ENCODE measurements around the gene LNP1.
"Not testable (repeated sequence)": the region's sequence is repeated elsewhere in the genome, so short reads cannot be mapped to it uniquely, and the experiment has no call there.

LNP1 gene

DNA sequence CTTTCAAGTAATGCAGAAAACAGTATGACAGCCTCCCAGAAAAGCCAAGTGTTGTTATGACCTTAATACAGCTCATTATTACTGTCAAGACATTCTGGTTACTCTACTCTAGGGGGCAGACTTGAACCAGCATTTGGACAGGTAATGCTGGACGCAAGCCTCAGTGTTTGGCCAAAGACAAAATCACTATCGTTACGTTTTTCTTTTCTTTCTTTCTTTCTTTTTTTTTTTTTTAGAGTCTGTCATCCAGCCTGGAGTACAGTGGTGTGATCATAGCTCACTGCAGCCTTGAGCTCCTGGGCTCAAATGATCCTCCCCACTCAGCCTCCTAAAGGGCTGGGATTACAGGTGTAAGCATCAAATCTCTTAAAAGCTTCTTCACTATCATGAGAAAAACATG is 61.7 kb downstream of the LNP1 start:
- Mint-ChIP-seq H3K4me3 (no peak overlapping the region), H3K27ac (no peak overlapping the region), H3K27me3 (ENCODE audit: low read depth) (no peaks in the 10 kb centered on the region), H3K9me3 (no peaks in the 10 kb centered on the region), H3K36me3 (ENCODE audit: low read depth) (no peaks in the 10 kb centered on the region), H3K4me1 (ENCODE audit: low read depth) (peaks cover 7% of the 10 kb centered on the region)
- DNase-seq (ENCODE audit: low spot score): peak; percentile 10

DNA sequence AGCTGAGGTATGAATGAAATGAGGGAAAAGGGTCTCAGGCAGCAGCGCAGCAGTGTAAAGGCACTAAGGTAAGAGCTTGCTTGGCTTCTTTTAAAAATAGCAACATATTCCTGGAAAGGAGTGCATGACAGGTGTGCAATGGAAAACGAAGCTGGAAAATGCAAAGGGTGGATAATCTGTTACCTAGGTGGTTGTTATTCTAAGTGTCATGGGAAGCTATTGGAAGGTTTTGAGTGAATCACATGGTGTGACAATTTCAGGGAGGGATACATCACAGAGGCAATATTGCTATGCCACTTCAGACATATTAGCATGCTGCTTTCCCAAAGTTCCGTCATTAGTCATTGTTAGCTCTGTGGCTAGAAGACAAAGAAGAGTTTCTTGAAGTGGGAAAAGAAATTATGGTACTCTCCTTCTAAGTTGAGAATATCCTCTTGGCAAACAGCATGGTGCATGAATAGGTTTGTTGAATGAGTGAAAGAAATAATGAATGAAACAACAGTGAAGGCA is 62.4 kb downstream of the LNP1 start:
- Mint-ChIP-seq H3K4me3 (no peak overlapping the region), H3K9me3 (peaks cover 6% of the 10 kb centered on the region), H3K27ac (no peak overlapping the region), H3K36me3 (ENCODE audit: low read depth) (no peaks in the 10 kb centered on the region), H3K27me3 (ENCODE audit: low read depth) (no peaks in the 10 kb centered on the region), H3K4me1 (ENCODE audit: low read depth) (peaks cover 7% of the 10 kb centered on the region)
- DNase-seq (ENCODE audit: low spot score): no peak

DNA sequence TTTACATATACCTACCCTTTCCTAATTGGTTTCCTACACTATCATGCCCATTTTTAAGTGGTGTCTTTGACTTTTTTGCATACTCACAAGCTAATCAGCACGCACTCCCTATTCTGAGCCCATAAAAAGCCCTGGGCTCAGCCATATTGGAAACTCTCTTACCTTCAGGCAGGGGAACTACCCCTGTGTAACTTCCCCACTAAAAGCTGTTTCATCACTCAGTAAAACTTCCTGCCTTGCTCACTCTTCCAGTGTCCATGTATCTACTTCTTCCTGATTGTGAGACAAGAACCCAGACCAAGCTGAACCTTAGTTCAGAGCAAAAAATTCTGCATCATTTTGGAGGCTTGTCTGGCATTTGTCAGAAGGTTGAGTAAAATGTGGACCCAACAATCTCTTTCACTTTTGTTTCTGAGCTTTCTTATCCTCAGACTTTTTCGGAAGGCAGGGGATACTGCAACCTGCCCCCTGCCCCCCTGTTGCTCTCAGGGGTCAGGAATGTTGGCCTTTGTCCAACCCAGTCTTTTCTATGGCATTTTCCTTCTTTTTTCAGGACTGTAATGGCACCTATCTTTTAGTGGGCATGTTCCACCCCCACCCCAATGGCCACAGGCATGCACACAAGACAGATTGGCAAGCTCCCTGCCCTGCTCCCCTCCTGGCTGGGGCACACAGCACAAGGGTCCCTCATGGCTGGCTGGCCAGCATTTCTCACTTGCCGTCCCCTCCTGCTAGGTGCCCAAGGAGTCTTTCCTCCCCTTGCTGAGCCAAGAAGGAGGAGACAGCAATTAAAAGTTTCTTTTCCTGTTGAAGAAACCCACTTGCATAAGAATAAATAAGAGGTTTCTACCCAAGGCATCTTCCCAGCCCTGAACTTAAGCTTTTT is 64.8 kb downstream of the LNP1 start:
- DNase-seq (ENCODE audit: low spot score): no peak
- Mint-ChIP-seq H3K9me3 (peaks cover 12% of the 10 kb centered on the region), H3K27ac (peak overlapping the region; percentile 60), H3K27me3 (ENCODE audit: low read depth) (no peaks in the 10 kb centered on the region), H3K4me1 (ENCODE audit: low read depth) (peaks cover 7% of the 10 kb centered on the region), H3K36me3 (ENCODE audit: low read depth) (no peaks in the 10 kb centered on the region), H3K4me3 (peak overlapping the region; percentile 56)

DNA sequence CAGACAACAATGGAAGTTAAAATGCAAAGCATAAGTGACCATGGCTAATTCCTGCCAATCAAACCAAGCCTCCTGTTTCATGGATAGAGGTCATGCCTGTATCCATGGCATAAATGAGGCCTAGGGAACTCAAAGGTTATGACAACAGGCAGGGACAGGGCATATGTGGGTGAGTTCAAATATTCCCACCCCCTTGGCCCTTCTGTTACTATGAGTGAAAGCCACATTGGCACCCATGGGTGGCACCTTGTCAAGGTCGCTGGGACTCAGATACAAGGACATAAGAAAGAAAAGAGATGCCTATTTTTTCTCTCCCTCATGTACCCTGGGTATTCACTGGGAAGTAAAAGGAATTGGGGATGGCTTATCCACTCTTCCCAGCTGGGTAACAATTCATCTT is 65.8 kb downstream of the LNP1 start:
- no peak for DNase-seq (ENCODE audit: low spot score)
- H3K9me3 Mint-ChIP-seq: peaks cover 12% of the 10 kb centered on the region
- H3K27ac Mint-ChIP-seq: no peak overlapping the region
- no peaks in the 10 kb centered on the region for H3K27me3 Mint-ChIP-seq (ENCODE audit: low read depth)
- peaks cover 7% of the 10 kb centered on the region for H3K4me1 Mint-ChIP-seq (ENCODE audit: low read depth)
- H3K36me3 Mint-ChIP-seq (ENCODE audit: low read depth): no peaks in the 10 kb centered on the region
- no peak overlapping the region for H3K4me3 Mint-ChIP-seq

DNA sequence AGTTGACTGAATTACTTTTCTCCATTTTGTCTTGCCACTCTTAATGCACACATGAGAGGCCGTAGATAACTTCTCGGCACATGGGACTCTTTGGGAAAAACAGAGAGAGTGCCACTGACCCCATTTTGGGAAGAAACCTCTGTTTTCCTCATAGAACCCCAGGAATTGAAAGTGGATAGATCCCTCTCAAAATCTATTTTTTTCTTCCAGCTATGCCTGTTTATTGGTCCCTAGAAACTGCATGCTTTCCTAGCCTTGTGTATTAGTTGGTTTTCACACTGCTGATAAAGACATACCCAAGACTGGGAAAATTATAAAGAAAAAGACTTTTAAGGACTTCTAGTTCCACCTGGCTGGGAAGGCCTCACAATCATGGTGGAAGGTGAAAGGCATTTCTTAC is 67.3 kb downstream of the LNP1 start:
- no peak for DNase-seq (ENCODE audit: low spot score)
- peaks cover 12% of the 10 kb centered on the region for H3K9me3 Mint-ChIP-seq
- no peaks in the 10 kb centered on the region for H3K27me3 Mint-ChIP-seq (ENCODE audit: low read depth)
- H3K36me3 Mint-ChIP-seq (ENCODE audit: low read depth): no peaks in the 10 kb centered on the region
- peaks cover 7% of the 10 kb centered on the region for H3K4me1 Mint-ChIP-seq (ENCODE audit: low read depth)
- H3K27ac Mint-ChIP-seq: no peak overlapping the region
- no peak overlapping the region for H3K4me3 Mint-ChIP-seq

DNA sequence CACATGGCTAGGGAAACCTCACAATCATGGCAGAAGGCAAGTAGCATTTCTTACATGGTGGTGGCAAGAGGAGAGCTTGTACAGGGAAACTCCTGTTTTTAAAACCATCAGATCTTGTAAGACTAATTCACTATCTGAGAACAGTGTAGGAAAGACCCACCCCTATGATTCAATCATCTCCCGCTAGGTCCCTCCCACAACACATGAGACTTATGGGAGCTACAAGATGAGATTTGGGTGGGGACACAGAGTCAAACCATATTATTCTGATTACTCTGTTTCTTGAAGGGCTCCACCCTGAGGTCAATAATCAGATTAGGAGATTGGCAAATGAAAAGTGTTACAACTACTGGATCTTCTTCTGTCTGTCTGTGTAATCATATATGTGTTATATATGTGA is 69.6 kb downstream of the LNP1 start:
- Mint-ChIP-seq H3K27ac (no peak overlapping the region), H3K4me3 (no peak overlapping the region), H3K36me3 (ENCODE audit: low read depth) (no peaks in the 10 kb centered on the region), H3K27me3 (ENCODE audit: low read depth) (no peaks in the 10 kb centered on the region), H3K9me3 (peaks cover 12% of the 10 kb centered on the region), H3K4me1 (ENCODE audit: low read depth) (peaks cover 5% of the 10 kb centered on the region)
- DNase-seq (ENCODE audit: low spot score): no peak

DNA sequence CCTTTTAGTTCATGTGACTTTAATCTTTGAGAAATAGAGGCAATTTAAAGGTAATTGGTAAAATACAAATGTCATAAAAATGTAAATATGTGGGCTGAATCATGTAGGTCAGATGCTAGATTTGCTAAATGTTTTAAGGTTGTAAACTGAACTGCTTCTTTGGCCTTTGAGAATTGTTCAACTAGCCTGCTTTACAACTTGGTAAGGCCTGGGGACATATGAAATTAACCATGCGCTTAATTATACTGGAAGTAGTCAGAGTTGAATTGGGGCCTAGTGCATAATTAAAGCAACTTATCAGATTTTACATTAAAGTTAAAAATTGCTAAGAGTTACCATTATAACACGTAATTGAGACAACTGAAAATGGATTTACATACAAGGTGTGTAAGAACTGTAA is 70.1 kb downstream of the LNP1 start:
- Mint-ChIP-seq H3K4me1 (ENCODE audit: low read depth) (peaks cover 2% of the 10 kb centered on the region), H3K27ac (no peak overlapping the region), H3K9me3 (peaks cover 12% of the 10 kb centered on the region)

DNA sequence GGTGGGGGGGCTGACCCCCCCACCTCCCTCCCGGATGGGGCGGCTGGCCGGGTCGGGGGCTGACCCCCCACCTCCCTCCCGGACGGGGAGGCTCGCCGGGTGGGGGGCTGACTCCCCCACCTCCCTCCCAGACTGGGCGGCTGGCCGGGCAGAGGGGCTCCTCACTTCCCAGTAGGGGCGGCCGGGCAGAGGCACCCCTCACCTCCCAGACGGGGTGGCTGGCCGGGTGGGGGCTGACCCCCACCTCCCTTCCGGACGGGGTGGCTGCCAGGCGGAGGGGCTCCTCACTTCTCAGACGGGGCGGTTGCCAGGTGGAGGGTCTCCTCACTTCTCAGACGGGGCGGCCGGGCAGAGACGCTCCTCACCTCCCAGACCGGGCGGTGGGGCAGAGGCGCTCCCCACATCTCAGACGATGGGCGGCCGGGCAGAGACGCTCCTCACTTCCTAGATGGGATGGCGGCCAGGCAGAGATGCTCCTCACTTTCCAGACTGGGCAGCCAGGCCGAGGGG is 76.6 kb downstream of the LNP1 start:
- not testable (repeated sequence) for H3K4me1 Mint-ChIP-seq (ENCODE audit: low read depth); DNase-seq (ENCODE audit: low spot score); H3K27me3 Mint-ChIP-seq (ENCODE audit: low read depth); H3K36me3 Mint-ChIP-seq (ENCODE audit: low read depth); H3K4me3 Mint-ChIP-seq; H3K9me3 Mint-ChIP-seq; H3K27ac Mint-ChIP-seq

More for the DNA sequence above, 70.1 kb downstream of the LNP1 start:
- H3K27me3 Mint-ChIP-seq (ENCODE audit: low read depth): no peaks in the 10 kb centered on the region
- no peak for DNase-seq (ENCODE audit: low spot score)
- H3K36me3 Mint-ChIP-seq (ENCODE audit: low read depth): no peaks in the 10 kb centered on the region
- no peak overlapping the region for H3K4me3 Mint-ChIP-seq

DNA sequence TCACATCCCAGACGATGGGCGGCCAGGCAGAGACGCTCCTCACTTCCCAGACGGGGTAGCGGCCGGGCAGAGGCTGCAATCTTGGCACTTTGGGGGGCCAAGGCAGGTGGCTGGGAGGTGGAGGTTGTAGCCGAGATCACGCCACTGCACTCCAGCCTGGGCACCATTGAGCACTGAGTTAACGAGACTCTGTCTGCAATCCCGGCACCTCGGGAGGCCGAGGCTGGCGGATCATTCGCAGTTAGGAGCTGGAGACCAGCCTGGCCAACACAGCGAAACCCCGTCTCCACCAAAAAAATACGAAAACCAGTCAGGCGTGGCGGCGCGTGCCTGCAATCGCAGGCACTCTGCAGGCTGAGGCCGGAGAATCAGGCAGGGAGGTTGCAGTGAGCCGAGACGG is 77.2 kb downstream of the LNP1 start:
- not testable (repeated sequence) for H3K9me3 Mint-ChIP-seq; H3K4me1 Mint-ChIP-seq (ENCODE audit: low read depth); H3K27me3 Mint-ChIP-seq (ENCODE audit: low read depth)

DNA sequence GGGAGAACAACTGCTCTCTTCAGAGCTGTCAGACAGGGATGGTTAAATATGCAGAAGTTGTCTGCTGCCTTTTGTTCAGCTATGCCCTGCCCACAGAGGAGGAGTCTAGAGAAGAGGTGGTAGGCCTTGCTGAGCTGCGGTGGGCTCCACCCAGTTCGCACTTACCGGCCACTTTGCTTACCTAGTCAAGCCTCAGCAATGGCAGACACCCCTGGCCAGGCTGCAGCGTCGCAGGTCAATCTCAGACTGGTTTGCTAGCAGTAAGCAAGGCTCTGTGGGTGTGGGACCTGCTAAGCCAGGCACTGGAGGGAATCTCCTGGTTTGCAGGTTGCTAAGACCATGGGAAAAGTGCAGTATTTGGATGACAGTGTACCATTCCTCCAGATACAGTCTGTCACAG is 78.7 kb downstream of the LNP1 start:
- H3K27ac Mint-ChIP-seq: no peak overlapping the region
- H3K9me3 Mint-ChIP-seq: no peaks in the 10 kb centered on the region
- H3K27me3 Mint-ChIP-seq (ENCODE audit: low read depth): peaks cover 18% of the 10 kb centered on the region
- H3K4me3 Mint-ChIP-seq: no peak overlapping the region
- DNase-seq (ENCODE audit: low spot score): no peak
- H3K4me1 Mint-ChIP-seq (ENCODE audit: low read depth): peaks cover 4% of the 10 kb centered on the region
- no peaks in the 10 kb centered on the region for H3K36me3 Mint-ChIP-seq (ENCODE audit: low read depth)

More for the DNA sequence above, 77.2 kb downstream of the LNP1 start:
- not testable (repeated sequence) for H3K27ac Mint-ChIP-seq; DNase-seq (ENCODE audit: low spot score); H3K4me3 Mint-ChIP-seq; H3K36me3 Mint-ChIP-seq (ENCODE audit: low read depth)

DNA sequence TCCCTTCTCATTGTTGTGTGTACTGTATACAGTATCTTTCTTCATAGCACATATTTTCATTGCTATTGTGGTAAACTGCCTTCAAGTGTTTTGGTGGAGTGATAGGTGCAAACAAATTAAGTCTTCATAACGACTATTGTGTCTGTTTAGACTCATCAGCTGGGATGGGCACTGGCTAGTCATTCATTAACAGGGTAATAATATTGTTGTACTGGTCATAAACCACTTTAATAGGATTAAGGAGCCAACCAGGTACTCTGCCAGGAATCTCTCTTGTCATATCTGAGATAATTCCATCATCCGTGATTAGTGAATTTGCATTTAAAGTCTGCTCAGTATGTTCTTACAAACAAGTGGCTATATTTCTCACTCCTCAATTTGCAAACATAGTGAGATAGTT is 80.8 kb downstream of the LNP1 start:
- no peaks in the 10 kb centered on the region for H3K36me3 Mint-ChIP-seq (ENCODE audit: low read depth)
- no peaks in the 10 kb centered on the region for H3K9me3 Mint-ChIP-seq
- H3K4me1 Mint-ChIP-seq (ENCODE audit: low read depth): peaks cover 4% of the 10 kb centered on the region
- H3K4me3 Mint-ChIP-seq: no peak overlapping the region
- no peak for DNase-seq (ENCODE audit: low spot score)
- H3K27me3 Mint-ChIP-seq (ENCODE audit: low read depth): peaks cover 25% of the 10 kb centered on the region
- no peak overlapping the region for H3K27ac Mint-ChIP-seq

DNA sequence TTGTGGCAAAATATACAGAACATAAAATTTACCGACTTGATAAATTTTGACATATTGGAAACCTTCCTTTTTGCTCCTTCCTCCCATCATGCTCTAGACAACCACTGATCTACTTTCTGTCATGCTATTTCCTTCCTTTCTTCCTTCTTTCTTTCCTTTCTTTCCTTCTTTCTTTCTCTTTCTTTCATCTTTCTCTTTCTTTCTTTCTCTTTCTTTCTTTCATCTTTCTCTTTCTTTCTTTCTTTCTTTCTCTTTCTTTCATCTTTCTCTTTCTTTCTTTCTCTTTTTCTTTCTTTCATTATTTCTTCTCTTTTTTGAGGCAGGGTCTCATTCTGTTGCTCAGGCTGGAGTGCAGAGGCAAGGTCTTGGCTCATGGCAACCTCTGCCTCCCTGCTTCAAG is 82.2 kb downstream of the LNP1 start:
- Mint-ChIP-seq H3K4me3 (no peak overlapping the region), H3K27me3 (ENCODE audit: low read depth) (peaks cover 25% of the 10 kb centered on the region), H3K9me3 (no peaks in the 10 kb centered on the region), H3K4me1 (ENCODE audit: low read depth) (peaks cover 4% of the 10 kb centered on the region), H3K27ac (no peak overlapping the region), H3K36me3 (ENCODE audit: low read depth) (no peaks in the 10 kb centered on the region)
- no peak for DNase-seq (ENCODE audit: low spot score)

DNA sequence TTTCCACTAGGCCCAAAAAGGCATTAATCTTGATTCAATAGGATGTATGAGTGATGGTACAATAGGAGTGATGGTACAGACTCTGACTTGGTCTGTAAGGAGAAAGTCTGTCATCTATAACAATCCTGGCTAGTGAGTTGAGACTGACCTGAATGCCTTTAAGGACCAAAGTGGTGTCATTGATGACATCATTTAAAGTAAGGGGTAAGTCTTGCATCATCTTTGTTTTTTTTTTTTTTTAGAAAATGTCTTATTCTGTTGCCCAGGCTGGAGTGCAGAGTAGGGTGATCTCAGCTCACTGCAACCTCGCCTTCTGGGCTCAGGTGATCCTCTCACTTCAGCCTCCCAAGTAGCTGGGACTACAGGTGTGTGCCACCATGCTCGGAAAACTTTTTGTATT is 85.5 kb downstream of the LNP1 start:
- no peaks in the 10 kb centered on the region for H3K9me3 Mint-ChIP-seq
- no peaks in the 10 kb centered on the region for H3K36me3 Mint-ChIP-seq (ENCODE audit: low read depth)
- H3K4me3 Mint-ChIP-seq: no peak overlapping the region
- no peak for DNase-seq (ENCODE audit: low spot score)
- peaks cover 40% of the 10 kb centered on the region for H3K27me3 Mint-ChIP-seq (ENCODE audit: low read depth)
- no peak overlapping the region for H3K27ac Mint-ChIP-seq
- H3K4me1 Mint-ChIP-seq (ENCODE audit: low read depth): peaks cover 6% of the 10 kb centered on the region

DNA sequence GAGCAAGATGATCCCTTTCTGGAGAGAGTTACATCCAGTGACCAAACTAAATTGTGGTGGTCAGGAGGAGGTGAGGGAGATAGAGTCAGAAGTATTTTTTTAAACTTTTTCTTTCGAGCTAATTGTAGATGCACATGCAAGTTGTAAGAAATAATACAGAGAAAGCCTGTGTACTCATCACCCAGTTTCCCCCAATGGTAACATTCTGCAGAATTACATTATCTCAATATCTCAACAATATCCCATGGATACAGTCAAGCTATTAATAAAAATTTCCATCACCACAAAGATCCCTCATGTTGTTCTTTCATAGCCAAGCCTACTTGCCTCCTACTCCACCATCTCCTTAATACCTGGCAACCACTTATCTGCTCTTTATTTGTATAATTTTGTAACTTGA is 87.8 kb downstream of the LNP1 start:
- H3K9me3 Mint-ChIP-seq: no peaks in the 10 kb centered on the region
- peaks cover 10% of the 10 kb centered on the region for H3K4me1 Mint-ChIP-seq (ENCODE audit: low read depth)

More for the DNA sequence above, 87.8 kb downstream of the LNP1 start:
- Mint-ChIP-seq H3K4me3 (no peak overlapping the region), H3K27me3 (ENCODE audit: low read depth) (peaks cover 31% of the 10 kb centered on the region), H3K36me3 (ENCODE audit: low read depth) (no peaks in the 10 kb centered on the region), H3K27ac (no peak overlapping the region)
- no peak for DNase-seq (ENCODE audit: low spot score)

All from T-helper 2 cell treated with Interferon-gamma antibody and Interleukin-4, amounts not matched to agents 5 μg/mL and 100 μg/mL, for 36 hours (primary cell).